ENCODE results near the gene NOXA1. TPM values are rescaled to one million over a fixed set of nuclear protein-coding genes. Genes with fewer than 3 reads are reported as not detected.

The NOXA1 gene
- total and polyA plus RNA-seq, 2 of the 8 experiments (the other 6 are each of a cell fraction or from before 2014, with no cell fraction given) = 0.34 to 0.91 TPM

GRCh38 chr9:137392232-137393007 lies 30.8 kb upstream of the NOXA1 start:
- Histone ChIP-seq H3K56ac (replicated peaks; ENCODE audit: insufficient read length, low read depth, low read length) (no peak overlapping the region), H2BK12ac (ENCODE audit: low read depth, low read length) (no peak overlapping the region), H3K9ac (replicated peaks in 1 of 4; ENCODE audit: extremely low read depth in 1 of 4, low read depth in 3 of 4, low read length in 3 of 4) (no peak overlapping the region), H3K79me2 (ENCODE audit: control insufficient read depth in 1 of 2, insufficient read depth in 2 of 2, low read length in 2 of 2) (no peaks in the 10 kb centered on the region), H4K20me1 (replicated peaks in 1 of 2; ENCODE audit: control insufficient read depth in 1 of 2, insufficient read depth in 2 of 2, low read length in 2 of 2) (peaks cover 0 to 7% of the 10 kb centered on the region in 2 experiments), H3K79me1 (ENCODE audit: low read depth, low read length) (no peaks in the 10 kb centered on the region), H3K4me3 (ENCODE audit: extremely low read depth in 1 of 4, insufficient read depth in 2 of 4, low read depth in 3 of 4, low read length in 4 of 4) (no peak overlapping the region), H3K14ac (ENCODE audit: insufficient read length) (no peak overlapping the region), H3K27me3 (replicated peaks in 1 of 4; ENCODE audit: control insufficient read depth in 3 of 4, extremely low read depth in 1 of 4, insufficient read depth in 3 of 4, low read length in 3 of 4) (no peaks in the 10 kb centered on the region), H4K5ac (ENCODE audit: insufficient read length, low read depth, low read length) (no peak overlapping the region), H3K4ac (replicated peaks; ENCODE audit: insufficient read length, low read depth, low read length) (no peak overlapping the region), H2BK20ac (ENCODE audit: low read length) (no peak overlapping the region), H3K9me3 (ENCODE audit: insufficient read depth in 2 of 2, low read depth in 1 of 2, low read length in 1 of 2) (no peaks in the 10 kb centered on the region), H2BK120ac (replicated peaks; ENCODE audit: low read depth, low read length) (no peak overlapping the region), H2AFZ (ENCODE audit: low read length) (no peak overlapping the region), H4K91ac (replicated peaks; ENCODE audit: insufficient read length, low read length) (no peak overlapping the region), H3K27ac (ENCODE audit: low read depth, low read length) (no peak overlapping the region), H3K18ac (ENCODE audit: extremely low read depth, low read length) (no peak overlapping the region), H3K36me3 (ENCODE audit: control insufficient read depth in 2 of 4, insufficient read depth in 4 of 4, low read length in 3 of 4) (no peaks in the 10 kb centered on the region), H4K8ac (ENCODE audit: extremely low read depth, insufficient read depth, low read length) (no peak overlapping the region), H3K4me1 (replicated peaks in 1 of 4; ENCODE audit: control insufficient read depth in 3 of 4, insufficient read depth in 4 of 4, low read length in 3 of 4) (no peaks in the 10 kb centered on the region; a peak in 1 of 7 replicates), H2BK15ac (ENCODE audit: low read length) (no peak overlapping the region), H2AK5ac (ENCODE audit: low read depth, low read length) (no peak overlapping the region), H2BK5ac (ENCODE audit: low read depth, low read length) (no peak overlapping the region), H3K4me2 (ENCODE audit: insufficient read depth in 1 of 2, low read depth in 2 of 2, low read length in 2 of 2) (no peak overlapping the region), H3K23ac (ENCODE audit: insufficient read length) (no peak overlapping the region), H3K23me2 (ENCODE audit: low read depth, low read length) (no peaks in the 10 kb centered on the region)
- no peak for DNase-seq (ENCODE audit: low read depth in 1 of 2, low spot score in 2 of 2)
- CTCF ChIA-PET (ENCODE audit: partially characterized antibody) = interaction anchor here (0.9 to 1.1 kb wide), 3 partner anchors 12 to 108 kb away, joined by 3 to 4 read pairs (median 3); no protein-coding TSS in a partner anchor
- WGBS, 2 experiments (ENCODE audit: extremely low coverage in 1 of 2, insufficient coverage in 1 of 2, insufficient read length in 1 of 2, insufficient replicate concordance in 2 of 2, low coverage in 1 of 2, low lambda C conversion rate in 2 of 2, missing lambda C conversion rate in 1 of 2) = 96% methylated on average over 20 of the region's 23 CpGs; no CpG with 5 or more reads in 1 of the 2 experiments
- POLR2A ChIA-PET (ENCODE audit: partially characterized antibody) = no interaction called here
- no peak for FAIRE-seq
- TF ChIP-seq NRF1 (IDR thresholded peaks at IDR 0.05; ENCODE audit: low read depth, low read length) (no peak), HDAC2 (IDR thresholded peaks at IDR 0.05; ENCODE audit: borderline replicate concordance in 1 of 2, low read depth in 2 of 2, low read length in 2 of 2) (no peak), BCL11A (IDR thresholded peaks at IDR 0.05; ENCODE audit: low read depth in 2 of 2, low read length in 2 of 2) (no peak), NANOG (IDR thresholded peaks at IDR 0.05; ENCODE audit: insufficient read depth, low read depth, low read length, poor library complexity, severe bottlenecking) (no peak), USF2 (IDR thresholded peaks at IDR 0.05; ENCODE audit: low read length) (no peak), POU5F1 (IDR thresholded peaks at IDR 0.05; ENCODE audit: low read depth, low read length) (no peak), CREB1 (IDR thresholded peaks at IDR 0.05) (no peak), RFX5 (IDR thresholded peaks at IDR 0.05; ENCODE audit: borderline replicate concordance, low read depth, low read length) (no peak), RAD21 (IDR thresholded peaks at IDR 0.05 in 1 of 2, conservative IDR thresholded peaks at IDR 0.05 in 1 of 2; ENCODE audit: low read depth in 2 of 2, low read length in 2 of 2) (no peak)
